CD8-positive, alpha-beta memory T cell (primary cell): ENCODE data around the gene NEU1. TPM values are rescaled to one million over a fixed set of nuclear protein-coding genes. Genes with fewer than 3 reads are reported as not detected.

Experiments used
- CTCF ChIA-PET: fragments of 350-600 bp; sonication (Branson Sonifier 250); formaldehyde crosslinking; loops from one replicate; lab custom pipeline; 2021; ENCODE audit warnings: antibody characterized with exemption; lab: Charles Lee
- POLR2A ChIA-PET: fragments of 350-600 bp; sonication (Branson Sonifier 250); formaldehyde crosslinking; loops from one replicate; lab custom pipeline; 2021; ENCODE audit warnings: antibody characterized with exemption; lab: Charles Lee
- DNase-seq, 5 donors: peaks; one replicate each; pipeline versions ENCODE4 v3.0.0 to v3.0.0-alpha.2; 2020 to 2022; ENCODE audit warnings: mixed read lengths in 1 of 5
- H3K27ac ChIP-seq: one replicate; pipeline ENCODE4 v1.7.0; 2013; ENCODE audit warnings: low read depth, mild to moderate bottlenecking, low read length, moderate library complexity
- H3K27me3 ChIP-seq: 2 replicates; pipeline ENCODE4 v1.7.0; 2013; ENCODE audit warnings: low read length, mild to moderate bottlenecking; ENCODE audit not compliant: insufficient read depth, poor library complexity, severe bottlenecking
- H3K36me3 ChIP-seq: 2 replicates; pipeline ENCODE4 v1.7.0; 2013; ENCODE audit warnings: mild to moderate bottlenecking, low read length, moderate library complexity; ENCODE audit not compliant: insufficient read depth
- H3K4me1 ChIP-seq: 2 replicates; pipeline ENCODE4 v1.7.0; 2013; ENCODE audit warnings: mild to moderate bottlenecking, low read length, moderate library complexity; ENCODE audit not compliant: insufficient read depth
- H3K4me3 ChIP-seq: 2 replicates; pipeline ENCODE4 v1.7.0; 2013; ENCODE audit warnings: mild to moderate bottlenecking, low read length
- H3K9me3 ChIP-seq: 2 replicates; pipeline ENCODE4 v1.7.0; 2013; ENCODE audit warnings: mild to moderate bottlenecking, low read length
- H3K27ac Mint-ChIP-seq, 8 donors: one replicate each; pipeline ENCODE4 v1.8.0; 2020 to 2021; ENCODE audit warnings: mixed read lengths in 8 of 8, mild to moderate bottlenecking in 6 of 8, inconsistent platforms in 3 of 8, moderate library complexity in 3 of 8
- H3K27me3 Mint-ChIP-seq, 2 donors: one replicate each; pipeline ENCODE4 v1.8.0; 2020 to 2021; ENCODE audit warnings: mixed read lengths in 2 of 2, mild to moderate bottlenecking in 1 of 2, moderate library complexity in 1 of 2
- H3K36me3 Mint-ChIP-seq, 3 donors: one replicate each; pipeline ENCODE4 v1.8.0; 2020 to 2021; ENCODE audit warnings: mixed read lengths in 3 of 3, inconsistent platforms in 1 of 3, mild to moderate bottlenecking in 1 of 3
- H3K4me1 Mint-ChIP-seq, 3 donors: one replicate each; pipeline ENCODE4 v1.8.0; 2020 to 2021; ENCODE audit warnings: mixed read lengths in 3 of 3, inconsistent platforms in 1 of 3, mild to moderate bottlenecking in 1 of 3
- H3K4me3 Mint-ChIP-seq, 7 donors: one replicate each; pipeline ENCODE4 v1.8.0; 2020 to 2021; ENCODE audit warnings: mixed read lengths in 7 of 7, mild to moderate bottlenecking in 6 of 7, moderate library complexity in 4 of 7, inconsistent platforms in 2 of 7
- H3K9me3 Mint-ChIP-seq, 5 donors: one replicate each; pipeline ENCODE4 v1.8.0; 2020 to 2022; ENCODE audit warnings: mixed read lengths in 5 of 5, mild to moderate bottlenecking in 3 of 5, moderate library complexity in 2 of 5, inconsistent platforms in 1 of 5
- polyA plus RNA-seq: library from polyadenylated mRNA; unstranded; fragments of 300-500 nt; fragmentation: Illumina TruSeq; gene quantifications from one replicate; pipeline ENCODE4 v1.2.3, GENCODE V29; 2021
- total RNA-seq, 2 experiments: library from RNA; stranded (reverse); gene quantifications; one replicate each; pipeline ENCODE4 v1.2.3, GENCODE V29; 2021

Gene NEU1
- total and polyA plus RNA-seq, 3 experiments from 2014 or later: 19.0 to 25.0 (median 19.4) TPM

DNA sequence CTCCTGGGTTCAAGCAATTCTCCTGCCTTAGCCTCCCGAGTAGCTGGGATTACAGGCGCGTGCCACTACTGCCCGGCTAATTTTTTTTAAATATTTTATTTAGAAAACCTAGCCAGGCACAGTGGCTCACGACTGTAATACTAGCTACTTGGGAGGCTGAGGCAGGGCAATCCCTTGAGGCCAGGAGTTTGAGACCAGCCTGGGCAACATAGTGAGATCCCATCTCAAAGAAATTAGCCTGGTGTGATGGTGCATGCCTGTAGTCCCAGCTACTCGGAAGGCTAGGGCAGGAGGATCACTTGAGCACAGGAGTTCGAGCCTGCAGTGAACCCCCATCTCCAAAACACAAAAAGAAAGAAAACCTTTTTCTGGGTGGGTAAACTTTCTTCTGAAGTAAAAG lies 13.7 kb upstream of the NEU1 start:
- H3K4me1 Mint-ChIP-seq: peaks cover 0 to under 1% (median 0%) of the 10 kb centered on the region in 3 donors
- Histone ChIP-seq H3K4me3 (no peak overlapping the region), H3K27ac (no peak overlapping the region), H3K9me3 (no peaks in the 10 kb centered on the region), H3K36me3 (peaks cover 5% of the 10 kb centered on the region), H3K27me3 (no peaks in the 10 kb centered on the region), H3K4me1 (no peaks in the 10 kb centered on the region)
- H3K36me3 Mint-ChIP-seq: peaks cover 4 to 22% (median 6%) of the 10 kb centered on the region in 3 donors
- no peak overlapping the region for H3K27ac Mint-ChIP-seq
- CTCF ChIA-PET: interaction anchor here (0.8 kb wide), 1 partner anchor 13 kb away, joined by 3 read pairs; no protein-coding TSS in a partner anchor
- peaks cover 0 to 4% of the 10 kb centered on the region in 2 donors for H3K27me3 Mint-ChIP-seq
- no peaks in the 10 kb centered on the region for H3K9me3 Mint-ChIP-seq
- no peak overlapping the region for H3K4me3 Mint-ChIP-seq
- POLR2A ChIA-PET: no interaction called here
- DNase-seq: no peak

DNA sequence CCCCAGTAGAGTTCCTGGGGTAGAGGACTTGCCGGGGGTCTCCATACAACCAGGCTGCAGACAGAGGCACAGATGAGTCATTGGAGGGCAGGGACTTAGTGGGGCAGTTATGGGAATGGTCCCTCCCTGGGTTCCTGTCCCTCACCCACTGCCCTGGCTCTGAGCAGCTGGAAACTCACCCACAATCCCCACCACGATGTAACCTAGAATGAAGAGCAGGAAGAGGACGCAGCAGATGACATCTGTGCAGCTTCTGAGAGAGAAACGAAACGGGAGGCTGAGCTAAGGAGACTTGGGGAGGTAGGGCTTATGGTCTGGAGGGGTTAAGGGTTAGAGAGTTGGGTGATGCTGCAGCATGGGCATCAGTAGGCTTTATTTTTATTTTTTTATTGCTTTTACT lies 13.3 kb upstream of the NEU1 start:
- Mint-ChIP-seq H3K27ac (peak overlapping the region in 4 of 8 donors; percentile 25 to 81 (median 56)), H3K4me3 (no peak overlapping the region), H3K36me3 (peaks cover 0 to 18% (median under 1%) of the 10 kb centered on the region in 3 donors), H3K27me3 (peaks cover 0 to 4% of the 10 kb centered on the region in 2 donors), H3K4me1 (peaks cover 0 to 5% (median 0%) of the 10 kb centered on the region in 3 donors), H3K9me3 (no peaks in the 10 kb centered on the region)
- no peaks in the 10 kb centered on the region for H3K27me3 ChIP-seq
- CTCF ChIA-PET: no interaction called here
- H3K9me3 ChIP-seq: no peaks in the 10 kb centered on the region
- H3K27ac ChIP-seq: no peak overlapping the region
- H3K36me3 ChIP-seq: no peaks in the 10 kb centered on the region
- no peak for DNase-seq
- POLR2A ChIA-PET: no interaction called here
- H3K4me3 ChIP-seq: no peak overlapping the region
- no peaks in the 10 kb centered on the region for H3K4me1 ChIP-seq

DNA sequence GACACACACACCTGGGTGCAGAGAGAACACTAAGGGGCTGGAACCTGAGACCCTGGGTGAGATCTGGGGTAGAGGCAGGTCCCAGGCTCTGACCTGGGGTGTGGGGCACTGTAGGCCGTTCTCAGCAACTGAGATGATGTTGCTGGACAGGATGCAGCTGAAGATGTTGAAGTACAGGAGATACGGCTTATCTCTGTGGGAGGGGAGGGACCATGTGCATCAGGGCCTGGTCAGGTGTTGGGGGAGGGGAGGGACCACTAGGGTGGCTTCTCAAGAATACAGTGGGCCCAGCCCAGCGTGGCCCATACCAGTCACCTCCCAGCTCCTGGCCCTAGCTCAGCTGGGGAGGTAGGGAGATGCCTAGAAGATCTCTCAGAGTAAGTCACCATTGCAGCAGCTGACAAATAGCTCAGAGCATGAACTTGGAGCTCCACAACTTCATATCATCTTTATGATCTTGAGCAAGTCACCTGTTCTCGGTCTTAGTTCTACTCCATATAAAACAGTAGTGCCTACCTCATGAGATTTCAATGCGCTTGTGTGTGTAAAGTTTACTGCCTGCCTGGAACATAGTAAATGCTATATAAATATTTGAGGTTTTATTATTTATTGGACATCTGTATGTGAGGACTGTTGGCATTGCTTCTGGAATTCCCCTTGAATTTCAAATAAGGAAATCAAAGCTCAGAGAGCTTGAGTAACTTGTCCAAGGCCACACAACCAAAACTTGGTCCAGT lies 12.4 kb upstream of the NEU1 start:
- no peaks in the 10 kb centered on the region for H3K9me3 ChIP-seq
- peak overlapping the region in 4 of 8 donors; percentile 1 to 73 (median 26) for H3K27ac Mint-ChIP-seq
- peaks cover 0 to 9% (median 0%) of the 10 kb centered on the region in 3 donors for H3K36me3 Mint-ChIP-seq
- no peaks in the 10 kb centered on the region for H3K36me3 ChIP-seq
- no peak overlapping the region for H3K27ac ChIP-seq
- H3K4me3 Mint-ChIP-seq: no peak overlapping the region
- H3K27me3 ChIP-seq: no peaks in the 10 kb centered on the region
- H3K27me3 Mint-ChIP-seq: peaks cover 0 to 4% of the 10 kb centered on the region in 2 donors
- H3K9me3 Mint-ChIP-seq: no peaks in the 10 kb centered on the region
- ChIA-PET CTCF (interaction anchor here (1.3 kb wide), 1 partner anchor 12 kb away, joined by 4 read pairs; the partner anchor contains the start of gene NEU1), POLR2A (no interaction called here)
- H3K4me1 ChIP-seq: no peaks in the 10 kb centered on the region
- no peak for DNase-seq
- peaks cover 0 to 5% (median 0%) of the 10 kb centered on the region in 3 donors for H3K4me1 Mint-ChIP-seq
- H3K4me3 ChIP-seq: no peak overlapping the region

DNA sequence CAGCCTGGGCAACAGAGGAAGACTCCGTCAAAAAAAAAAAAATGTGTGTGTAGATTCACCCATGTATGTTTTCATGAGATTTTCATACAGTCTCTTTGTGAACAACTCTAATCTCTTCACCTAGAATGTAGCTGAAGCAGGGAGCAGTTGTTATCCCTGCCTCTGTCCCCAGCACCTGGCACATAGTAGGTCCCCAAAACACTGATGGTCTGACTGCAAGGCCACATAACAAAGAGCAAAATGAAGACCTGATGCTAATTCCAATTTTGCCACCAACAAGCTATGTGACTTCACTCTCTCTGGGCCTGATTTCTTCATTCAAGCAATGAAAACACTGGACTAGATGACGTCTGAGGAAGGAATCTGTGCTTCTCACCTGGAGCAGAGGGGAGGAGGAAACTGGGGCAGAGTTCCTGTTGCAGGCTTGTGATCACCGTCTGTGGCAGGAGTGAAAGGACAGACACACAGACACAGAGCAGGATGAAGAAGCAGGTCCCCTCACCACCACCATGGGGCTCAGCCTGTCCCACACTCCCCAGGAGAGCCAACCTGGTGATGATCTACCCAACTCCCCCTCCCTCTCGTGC lies 11.6 kb upstream of the NEU1 start:
- POLR2A ChIA-PET: no interaction called here
- H3K4me1 ChIP-seq: no peaks in the 10 kb centered on the region
- H3K27me3 ChIP-seq: no peaks in the 10 kb centered on the region
- CTCF ChIA-PET: interaction anchor here (1.3 kb wide), 1 partner anchor 11 kb away, joined by 4 read pairs; the partner anchor contains the start of gene NEU1
- H3K9me3 Mint-ChIP-seq: no peaks in the 10 kb centered on the region
- H3K9me3 ChIP-seq: no peaks in the 10 kb centered on the region
- H3K27ac ChIP-seq: no peak overlapping the region
- H3K36me3 ChIP-seq: no peaks in the 10 kb centered on the region
- H3K27me3 Mint-ChIP-seq: peaks cover 0 to 4% of the 10 kb centered on the region in 2 donors
- H3K4me3 Mint-ChIP-seq: no peak overlapping the region
- no peak overlapping the region for H3K4me3 ChIP-seq
- H3K36me3 Mint-ChIP-seq: peaks cover 0 to 2% (median 0%) of the 10 kb centered on the region in 3 donors
- DNase-seq: no peak
- H3K4me1 Mint-ChIP-seq: peaks cover 0 to 5% (median 0%) of the 10 kb centered on the region in 3 donors
- peak overlapping the region in 2 of 8 donors; percentile 33 to 51 for H3K27ac Mint-ChIP-seq

DNA sequence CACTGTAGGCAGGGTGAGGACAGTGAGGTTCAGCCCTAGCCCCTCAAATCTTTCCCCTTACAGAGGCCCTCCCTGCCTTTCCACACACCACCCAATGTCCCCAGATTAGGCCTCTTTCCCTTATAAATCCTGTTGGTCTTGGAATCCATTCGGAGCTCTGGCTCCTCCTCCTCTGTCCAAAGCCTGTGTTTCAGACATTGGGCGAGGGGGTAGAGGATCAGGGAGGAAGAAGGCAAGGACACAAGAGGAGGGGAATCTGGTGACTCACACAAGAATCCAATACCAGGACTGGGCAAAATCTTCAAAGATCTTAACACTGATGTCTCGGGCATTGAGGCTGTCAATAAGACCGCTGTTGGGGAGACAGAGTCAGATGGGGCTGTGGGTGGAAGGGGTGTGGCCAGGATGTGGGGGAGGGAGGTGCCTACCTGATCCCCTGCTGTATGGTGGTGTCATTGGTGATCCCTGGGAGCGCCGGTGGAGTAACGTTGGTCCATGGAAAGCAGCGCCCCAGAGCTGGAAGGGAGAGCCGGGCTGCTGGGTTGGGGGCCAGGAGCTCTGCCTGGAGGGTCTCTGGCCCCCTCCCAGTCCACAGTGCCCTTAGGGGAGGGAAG lies 8.5 kb upstream of the NEU1 start:
- Histone ChIP-seq H3K27me3 (no peaks in the 10 kb centered on the region), H3K4me3 (no peak overlapping the region), H3K9me3 (no peaks in the 10 kb centered on the region), H3K27ac (no peak overlapping the region), H3K4me1 (no peaks in the 10 kb centered on the region), H3K36me3 (no peaks in the 10 kb centered on the region)
- H3K4me3 Mint-ChIP-seq: no peak overlapping the region
- H3K36me3 Mint-ChIP-seq: no peaks in the 10 kb centered on the region
- H3K9me3 Mint-ChIP-seq: no peaks in the 10 kb centered on the region
- no peak overlapping the region for H3K27ac Mint-ChIP-seq
- peaks cover 0 to 5% (median 0%) of the 10 kb centered on the region in 3 donors for H3K4me1 Mint-ChIP-seq
- POLR2A ChIA-PET: no interaction called here
- peaks cover 0 to 4% of the 10 kb centered on the region in 2 donors for H3K27me3 Mint-ChIP-seq
- no peak for DNase-seq
- CTCF ChIA-PET: interaction anchor here (0.6 kb wide), 1 partner anchor 41 kb away, joined by 3 read pairs; no protein-coding TSS in a partner anchor

DNA sequence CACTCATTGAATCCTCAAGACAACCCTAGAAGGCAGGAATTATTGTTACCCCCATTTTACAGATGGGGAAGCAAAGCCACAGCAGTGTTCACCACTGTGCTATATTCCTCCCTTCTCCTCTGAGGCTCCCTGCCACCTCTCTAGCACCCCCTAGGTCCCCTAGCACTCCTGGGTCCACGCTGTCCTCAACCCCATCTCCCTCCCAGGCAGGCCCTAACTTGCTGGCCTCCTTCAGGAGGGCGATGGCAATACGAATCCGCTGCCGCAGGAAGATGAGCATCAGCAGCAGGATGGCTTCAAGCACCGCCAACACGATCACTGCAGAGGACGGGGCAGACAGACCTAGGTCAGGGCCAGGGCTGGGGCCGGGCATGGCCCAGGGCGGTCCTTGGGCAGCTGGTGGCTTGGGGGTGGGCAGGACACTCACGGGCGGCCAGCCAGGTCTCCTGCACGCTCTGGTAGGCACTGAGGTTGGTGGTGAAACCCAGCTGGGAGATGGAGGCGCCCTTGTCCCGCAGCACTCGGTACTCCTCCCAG lies 7.8 kb upstream of the NEU1 start:
- Histone ChIP-seq H3K4me3 (no peak overlapping the region), H3K9me3 (no peaks in the 10 kb centered on the region), H3K36me3 (no peaks in the 10 kb centered on the region), H3K27ac (no peak overlapping the region), H3K27me3 (no peaks in the 10 kb centered on the region), H3K4me1 (no peaks in the 10 kb centered on the region)
- Mint-ChIP-seq H3K36me3 (no peaks in the 10 kb centered on the region), H3K9me3 (no peaks in the 10 kb centered on the region), H3K4me1 (peaks cover 0 to 5% (median 0%) of the 10 kb centered on the region in 3 donors), H3K27me3 (peaks cover 0 to 4% of the 10 kb centered on the region in 2 donors), H3K4me3 (no peak overlapping the region), H3K27ac (no peak overlapping the region)
- DNase-seq: no peak
- POLR2A ChIA-PET: no interaction called here
- CTCF ChIA-PET: interaction anchor here (0.6 kb wide), 1 partner anchor 41 kb away, joined by 3 read pairs; no protein-coding TSS in a partner anchor

DNA sequence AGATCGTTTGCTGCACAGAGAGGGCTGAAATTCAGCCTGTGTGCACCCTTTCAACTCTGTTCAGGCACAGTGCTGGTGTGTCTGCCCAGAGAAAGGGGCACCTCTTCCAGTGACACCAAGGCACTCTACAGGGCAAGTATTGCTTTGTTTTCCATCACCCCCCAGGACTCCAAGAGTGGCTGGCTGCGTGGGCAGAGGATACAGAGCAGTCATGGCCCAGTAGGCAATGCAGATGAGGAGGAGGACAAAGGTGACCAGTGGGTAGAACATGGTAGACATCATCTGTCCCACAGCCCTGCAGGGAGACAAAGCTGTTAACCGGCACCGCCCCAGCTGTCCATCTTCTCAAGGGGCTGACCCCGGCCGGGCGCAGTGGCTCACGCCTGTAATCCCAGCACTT lies 6.7 kb upstream of the NEU1 start:
- DNase-seq: no peak
- Mint-ChIP-seq H3K9me3 (no peaks in the 10 kb centered on the region), H3K4me1 (peaks cover 0 to 5% (median 2%) of the 10 kb centered on the region in 3 donors), H3K4me3 (no peak overlapping the region), H3K36me3 (no peaks in the 10 kb centered on the region), H3K27me3 (peaks cover 0 to 4% of the 10 kb centered on the region in 2 donors), H3K27ac (peak overlapping the region in 1 of 8 donors; percentile 79)
- Histone ChIP-seq H3K4me3 (no peak overlapping the region), H3K9me3 (no peaks in the 10 kb centered on the region), H3K27ac (no peak overlapping the region), H3K27me3 (no peaks in the 10 kb centered on the region), H3K36me3 (no peaks in the 10 kb centered on the region), H3K4me1 (peaks cover 3% of the 10 kb centered on the region)
- CTCF ChIA-PET: interaction anchor here (0.9 kb wide), 1 partner anchor 18 kb away, joined by 3 read pairs; no protein-coding TSS in a partner anchor
- POLR2A ChIA-PET: no interaction called here
